Measurements from ENCODE around the gene SLC25A13.

DNA sequence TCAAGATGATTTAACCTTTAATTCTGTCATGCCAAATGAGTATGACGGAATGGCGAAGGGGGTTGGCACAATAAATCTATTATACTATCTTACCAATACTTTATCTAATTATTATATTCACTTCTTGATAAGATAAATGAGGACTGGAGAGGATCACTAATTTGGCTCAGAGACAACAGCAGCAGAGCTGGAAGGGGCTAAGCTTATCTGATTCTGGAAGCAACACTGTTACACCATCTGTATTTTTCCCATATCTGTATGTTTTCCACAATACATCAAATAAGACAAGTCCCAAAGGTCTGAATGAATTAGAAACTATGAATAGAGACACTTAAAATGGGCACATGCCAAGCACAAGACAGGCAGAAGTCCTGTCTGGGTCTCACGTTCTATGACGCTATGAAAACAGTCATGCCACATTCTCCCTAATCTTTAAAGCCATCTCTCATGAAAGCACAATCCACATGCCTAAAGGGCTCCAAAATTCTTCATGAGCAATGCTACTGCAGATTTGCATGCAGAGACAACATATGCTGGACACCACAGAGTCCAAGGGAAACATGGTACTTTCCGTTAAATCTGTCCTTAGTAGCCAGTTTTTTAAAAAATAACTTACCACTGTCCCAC, 88.3 kb downstream of the SLC25A13 start:
- no peak for TF ChIP-seq CTCF (IDR thresholded peaks at IDR 0.05 in 2 of 3, conservative IDR thresholded peaks at IDR 0.05 in 1 of 3; ENCODE audit: insufficient read depth in 2 of 3, low read depth in 1 of 3, low read length in 3 of 3)
- no peak for TF ChIP-seq RFX5 (IDR thresholded peaks at IDR 0.05; ENCODE audit: low read depth, low read length)
- no peak for TF ChIP-seq ZBTB7A (IDR thresholded peaks at IDR 0.05; ENCODE audit: borderline replicate concordance, control insufficient read depth, low read depth, low read length)
- TF ChIP-seq PHF20 (IDR thresholded peaks at IDR 0.05; ENCODE audit: partially characterized antibody): no peak
- TF ChIP-seq NEUROD1 (IDR thresholded peaks at IDR 0.05; ENCODE audit: borderline replicate concordance, low read depth, low read length, partially characterized antibody): no peak

Measured in K562 (cell line).